GM12872 (cell line): ENCODE data around the gene PRICKLE2.

Source experiments
- CTCF ChIP-seq: IDR thresholded peaks from 3 replicates; pipeline ENCODE4 v1.5.1; 2011; ENCODE audit warnings: low read depth, mild to moderate bottlenecking, low read length, moderate library complexity; ENCODE audit not compliant: insufficient read depth

Gene PRICKLE2

GRCh38 chr3:64046996-64047594 is 178.2 kb downstream of the PRICKLE2 start:
- no peak for TF ChIP-seq CTCF

DNA sequence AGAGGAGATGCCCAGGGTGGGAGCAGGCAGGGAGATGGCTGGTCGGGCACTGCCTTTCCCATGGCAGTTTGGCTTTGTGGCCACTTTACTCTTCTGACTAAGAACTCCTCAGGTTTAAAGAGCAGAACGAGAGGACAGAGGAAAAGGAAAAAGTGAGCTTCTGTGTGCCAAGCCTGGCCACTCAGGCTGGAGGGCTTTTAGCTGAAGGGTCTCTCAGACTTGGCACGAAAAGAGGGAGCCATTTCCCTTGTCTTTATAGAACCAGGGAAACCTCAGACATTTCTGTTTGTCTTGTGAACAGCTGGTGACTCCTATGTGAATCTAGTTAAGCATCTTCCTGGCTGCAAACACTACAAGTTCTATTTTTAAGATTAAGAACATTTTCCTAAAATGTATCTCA is 178.7 kb downstream of the PRICKLE2 start:
- TF ChIP-seq CTCF, result no peak

DNA sequence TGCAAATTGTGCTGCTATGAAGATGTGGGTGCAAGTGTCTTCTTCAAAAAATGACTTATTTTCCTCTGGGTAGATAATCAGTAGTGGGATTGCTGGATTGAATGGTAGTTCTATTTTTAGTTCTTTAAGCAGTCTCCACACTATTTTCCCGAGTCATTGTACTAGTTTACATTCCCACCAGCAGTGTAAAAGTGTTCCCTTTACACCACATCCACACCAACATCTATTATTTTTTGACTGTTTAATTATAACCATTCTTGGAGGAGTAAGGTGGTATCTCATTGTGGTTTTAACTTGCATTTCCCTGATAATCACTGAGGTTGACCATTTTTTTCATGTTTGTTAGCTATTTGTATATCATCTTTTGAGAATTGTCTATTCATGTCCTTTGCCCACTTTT is 182.3 kb downstream of the PRICKLE2 start:
- no peak for TF ChIP-seq CTCF
